ENCODE data around the gene UMPS.

Gene UMPS

DNA sequence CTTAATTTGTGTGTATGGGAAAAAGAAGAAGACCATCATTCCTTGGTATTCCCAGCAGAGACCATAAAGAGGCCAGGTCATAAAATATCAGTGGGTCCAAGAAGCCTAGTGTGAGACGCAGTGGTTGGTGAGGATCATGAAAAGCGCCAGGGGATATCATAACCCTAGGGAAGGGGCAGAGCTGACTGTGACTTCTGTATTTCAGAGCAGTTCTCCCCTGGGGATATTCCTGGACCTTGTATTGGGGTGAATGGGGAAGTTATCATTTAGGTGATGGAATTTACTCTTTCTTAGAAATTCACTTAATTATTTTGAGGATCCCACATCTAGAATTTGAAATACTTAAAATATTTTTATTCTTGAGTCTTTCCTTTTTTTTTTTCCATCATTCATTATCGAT, 34.9 kb upstream of the UMPS start:
- peaks cover 10% of the 10 kb centered on the region for H3K27me3 ChIP-seq
- TF ChIP-seq CTCF (IDR thresholded peaks at IDR 0.05), result no peak
- H3K27ac ChIP-seq, result no peak overlapping the region
- H3K9me3 ChIP-seq, result no peaks in the 10 kb centered on the region
- no peak overlapping the region for H3K4me3 ChIP-seq (ENCODE audit: low read depth in 1 of 2, low read length in 1 of 2)
- no peaks in the 10 kb centered on the region for H3K36me3 ChIP-seq
- H3K4me1 ChIP-seq (ENCODE audit: control insufficient read depth in 1 of 2, insufficient read depth in 1 of 2, low read depth in 1 of 2, low read length in 1 of 2), result no peaks in the 10 kb centered on the region

GRCh38 chr3:124696006-124696405, 34.2 kb upstream of the UMPS start:
- H3K4me3 ChIP-seq (ENCODE audit: low read depth in 1 of 2, low read length in 1 of 2), result no peak overlapping the region
- no peaks in the 10 kb centered on the region for H3K9me3 ChIP-seq
- no peak for TF ChIP-seq CTCF (IDR thresholded peaks at IDR 0.05)
- H3K27ac ChIP-seq, result no peak overlapping the region
- H3K4me1 ChIP-seq (ENCODE audit: control insufficient read depth in 1 of 2, insufficient read depth in 1 of 2, low read depth in 1 of 2, low read length in 1 of 2), result no peaks in the 10 kb centered on the region
- H3K36me3 ChIP-seq, result no peaks in the 10 kb centered on the region
- H3K27me3 ChIP-seq, result peaks cover 10% of the 10 kb centered on the region

- no peak for TF ChIP-seq CTCF (IDR thresholded peaks at IDR 0.05)
- H3K27ac ChIP-seq, result no peak overlapping the region
- H3K9me3 ChIP-seq, result no peaks in the 10 kb centered on the region
- no peaks in the 10 kb centered on the region for H3K36me3 ChIP-seq
- peaks cover 21% of the 10 kb centered on the region for H3K27me3 ChIP-seq
- H3K4me3 ChIP-seq (ENCODE audit: low read depth in 1 of 2, low read length in 1 of 2), result no peak overlapping the region
- H3K4me1 ChIP-seq (ENCODE audit: control insufficient read depth in 1 of 2, insufficient read depth in 1 of 2, low read depth in 1 of 2, low read length in 1 of 2), result no peaks in the 10 kb centered on the region
These were observed 33.0 kb upstream of the UMPS start for GRCh38 chr3:124697302-124697701.

- Histone ChIP-seq H3K9me3 (no peaks in the 10 kb centered on the region), H3K4me3 (ENCODE audit: low read depth in 1 of 2, low read length in 1 of 2) (no peak overlapping the region), H3K4me1 (ENCODE audit: control insufficient read depth in 1 of 2, insufficient read depth in 1 of 2, low read depth in 1 of 2, low read length in 1 of 2) (no peaks in the 10 kb centered on the region), H3K27ac (no peak overlapping the region), H3K27me3 (peaks cover 30% of the 10 kb centered on the region), H3K36me3 (no peaks in the 10 kb centered on the region)
- no peak for TF ChIP-seq CTCF (IDR thresholded peaks at IDR 0.05)
These were observed 32.1 kb upstream of the UMPS start for GRCh38 chr3:124698030-124698770.

DNA sequence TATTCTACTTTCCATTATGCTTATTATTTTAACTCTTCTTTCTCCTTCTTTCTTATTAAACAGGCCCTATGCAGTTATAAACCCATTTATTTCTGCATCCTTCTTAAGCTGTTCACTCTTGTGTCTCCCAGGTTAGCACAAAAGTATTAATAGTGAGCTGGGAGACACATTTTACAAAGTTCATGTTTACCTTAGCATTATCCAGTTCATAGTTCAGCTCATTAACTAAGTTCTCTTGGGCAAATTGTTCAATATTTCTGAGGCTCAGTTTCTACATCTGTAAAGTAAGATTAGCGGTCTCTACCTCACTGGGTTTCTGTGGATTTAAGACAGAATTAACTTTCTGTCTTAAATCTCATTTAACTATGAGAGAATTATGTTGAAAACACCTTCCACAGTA, 31.2 kb upstream of the UMPS start:
- Histone ChIP-seq H3K9me3 (no peaks in the 10 kb centered on the region), H3K36me3 (no peaks in the 10 kb centered on the region), H3K4me1 (ENCODE audit: control insufficient read depth in 1 of 2, insufficient read depth in 1 of 2, low read depth in 1 of 2, low read length in 1 of 2) (no peaks in the 10 kb centered on the region), H3K27ac (no peak overlapping the region), H3K27me3 (peaks cover 38% of the 10 kb centered on the region), H3K4me3 (ENCODE audit: low read depth in 1 of 2, low read length in 1 of 2) (no peak overlapping the region)
- no peak for TF ChIP-seq CTCF (IDR thresholded peaks at IDR 0.05)
